Glomerular visceral epithelial cell (primary cell): Measurements from ENCODE around the gene RPUSD1.
"Not testable (repeated sequence)": the region's sequence is repeated elsewhere in the genome, so short reads cannot be mapped to it uniquely, and the experiment has no call there.

ENCODE experiments used
- DNase-seq: peaks from one replicate; pipeline ENCODE4 v3.0.0-alpha.2; 2016; ENCODE audit errors: extremely low spot score

RPUSD1 gene

GRCh38 chr16:787978-788398 is at the start of gene RPUSD1:
Gene RPUSD1 (minus strand): TSS chr16:788381. CDS start chr16:787737, 644 bp downstream.
- no peak for DNase-seq

GRCh38 chr16:836822-837221 is 48.6 kb upstream of the RPUSD1 start:
- not testable (repeated sequence) for DNase-seq

- no peak for DNase-seq
Observed at GRCh38 chr16:836221-836620, 48.0 kb upstream of the RPUSD1 start.

- DNase-seq = no peak
Observed at GRCh38 chr16:835373-835772, 47.2 kb upstream of the RPUSD1 start.

GRCh38 chr16:833411-833810 is 45.2 kb upstream of the RPUSD1 start:
- no peak for DNase-seq

- DNase-seq = no peak
Observed at GRCh38 chr16:832652-833336, 44.6 kb upstream of the RPUSD1 start.

- DNase-seq = no peak
Observed at GRCh38 chr16:831571-832413, 43.6 kb upstream of the RPUSD1 start.

- no peak for DNase-seq
Observed at GRCh38 chr16:830871-831570, 42.8 kb upstream of the RPUSD1 start.

GRCh38 chr16:830107-830870 is 42.1 kb upstream of the RPUSD1 start:
- DNase-seq = no peak

- DNase-seq = no peak
Observed at GRCh38 chr16:828891-829290, 40.7 kb upstream of the RPUSD1 start.

- no peak for DNase-seq
Observed at GRCh38 chr16:827513-827912, 39.3 kb upstream of the RPUSD1 start.

- no peak for DNase-seq
Observed at GRCh38 chr16:825341-826061, 37.3 kb upstream of the RPUSD1 start.

- no peak for DNase-seq
Observed at GRCh38 chr16:824601-825000, 36.4 kb upstream of the RPUSD1 start.

- no peak for DNase-seq
Observed at GRCh38 chr16:824194-824593, 36.0 kb upstream of the RPUSD1 start.

GRCh38 chr16:822909-823297 is 34.7 kb upstream of the RPUSD1 start:
- DNase-seq = no peak

GRCh38 chr16:822174-822908 is 34.2 kb upstream of the RPUSD1 start:
- no peak for DNase-seq

GRCh38 chr16:821751-822150 is 33.6 kb upstream of the RPUSD1 start:
- DNase-seq = no peak

- no peak for DNase-seq
Observed at GRCh38 chr16:820748-821147, 32.6 kb upstream of the RPUSD1 start.

GRCh38 chr16:820044-820408 is 31.8 kb upstream of the RPUSD1 start:
- DNase-seq = not testable (repeated sequence)

- DNase-seq = no peak
Observed at GRCh38 chr16:819336-820043, 31.3 kb upstream of the RPUSD1 start.
